AG09319 (cell line): ENCODE data around the gene CPXM2.

Source experiments
- DNase-seq: peaks from one replicate; pipeline ENCODE4 v3.0.0-alpha.2; 2010; ENCODE audit warnings: low read depth; ENCODE audit errors: extremely low read depth
- TF ChIP-seq, protein P1 (sequence below): IDR thresholded peaks from 2 replicates; pipeline ENCODE4 v1.5.1; 2011; ENCODE audit warnings: low read depth, mild to moderate bottlenecking, inconsistent platforms, low read length, moderate library complexity

CPXM2 gene

DNA sequence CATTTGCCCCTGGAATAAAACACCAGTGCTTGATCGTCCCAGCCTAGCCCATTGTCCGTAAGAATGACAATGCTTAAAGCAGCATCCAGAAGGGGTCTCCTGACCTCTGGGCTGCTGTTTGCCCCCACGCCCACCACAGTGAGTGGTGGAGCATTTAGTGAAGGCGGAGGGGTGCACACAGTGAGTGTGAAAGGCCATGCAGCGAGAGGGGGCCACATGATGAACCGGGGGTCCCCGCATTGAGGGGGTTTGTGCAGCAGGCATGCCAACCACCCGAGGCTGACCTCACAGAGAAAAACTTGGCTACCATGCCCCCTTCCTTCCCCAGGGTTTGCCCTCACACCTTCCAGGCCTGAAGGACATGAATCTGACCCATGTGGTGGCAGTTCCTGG is 28.4 kb downstream of the CPXM2 start:
- TF ChIP-seq, protein P1, sequence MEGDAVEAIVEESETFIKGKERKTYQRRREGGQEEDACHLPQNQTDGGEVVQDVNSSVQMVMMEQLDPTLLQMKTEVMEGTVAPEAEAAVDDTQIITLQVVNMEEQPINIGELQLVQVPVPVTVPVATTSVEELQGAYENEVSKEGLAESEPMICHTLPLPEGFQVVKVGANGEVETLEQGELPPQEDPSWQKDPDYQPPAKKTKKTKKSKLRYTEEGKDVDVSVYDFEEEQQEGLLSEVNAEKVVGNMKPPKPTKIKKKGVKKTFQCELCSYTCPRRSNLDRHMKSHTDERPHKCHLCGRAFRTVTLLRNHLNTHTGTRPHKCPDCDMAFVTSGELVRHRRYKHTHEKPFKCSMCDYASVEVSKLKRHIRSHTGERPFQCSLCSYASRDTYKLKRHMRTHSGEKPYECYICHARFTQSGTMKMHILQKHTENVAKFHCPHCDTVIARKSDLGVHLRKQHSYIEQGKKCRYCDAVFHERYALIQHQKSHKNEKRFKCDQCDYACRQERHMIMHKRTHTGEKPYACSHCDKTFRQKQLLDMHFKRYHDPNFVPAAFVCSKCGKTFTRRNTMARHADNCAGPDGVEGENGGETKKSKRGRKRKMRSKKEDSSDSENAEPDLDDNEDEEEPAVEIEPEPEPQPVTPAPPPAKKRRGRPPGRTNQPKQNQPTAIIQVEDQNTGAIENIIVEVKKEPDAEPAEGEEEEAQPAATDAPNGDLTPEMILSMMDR: no peak
- DNase-seq: no peak

DNA sequence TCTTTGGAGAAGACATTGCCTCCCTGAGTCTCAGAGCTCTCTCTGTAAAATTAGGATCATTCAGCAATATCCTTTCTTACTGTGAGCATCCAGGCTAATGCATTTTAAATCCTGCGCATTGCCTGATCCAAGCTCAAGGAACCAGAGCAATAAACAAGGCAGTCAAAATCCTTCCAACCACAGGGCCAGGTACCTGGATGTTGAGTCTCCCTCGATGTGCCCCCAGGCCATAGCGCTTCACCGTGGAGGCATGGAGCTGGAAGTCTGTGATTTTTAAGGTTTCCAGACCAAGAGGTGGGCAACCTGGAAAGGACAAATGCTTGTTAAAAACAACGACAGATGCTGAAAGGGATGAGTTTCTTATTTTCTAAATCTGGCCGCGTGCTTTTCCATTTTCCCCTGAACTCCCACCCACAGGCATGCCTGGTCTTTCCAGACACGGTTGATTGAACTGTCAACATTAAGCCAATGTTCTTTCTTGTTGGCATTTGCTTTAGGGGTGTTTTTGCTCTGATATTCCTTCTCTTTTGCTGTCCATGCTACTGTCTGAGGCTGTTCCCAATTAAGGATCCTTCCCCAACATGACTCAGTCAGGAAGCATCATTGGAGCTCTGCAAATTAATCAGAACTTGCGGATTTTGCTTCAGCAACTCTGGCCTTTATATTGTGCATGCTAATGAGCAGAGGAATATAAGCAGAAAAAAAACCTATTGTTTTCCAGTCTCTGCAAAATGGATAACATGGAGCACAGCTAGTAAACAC is 29.0 kb downstream of the CPXM2 start:
- peak; percentile 53 for DNase-seq
- TF ChIP-seq, protein P1: no peak

DNA sequence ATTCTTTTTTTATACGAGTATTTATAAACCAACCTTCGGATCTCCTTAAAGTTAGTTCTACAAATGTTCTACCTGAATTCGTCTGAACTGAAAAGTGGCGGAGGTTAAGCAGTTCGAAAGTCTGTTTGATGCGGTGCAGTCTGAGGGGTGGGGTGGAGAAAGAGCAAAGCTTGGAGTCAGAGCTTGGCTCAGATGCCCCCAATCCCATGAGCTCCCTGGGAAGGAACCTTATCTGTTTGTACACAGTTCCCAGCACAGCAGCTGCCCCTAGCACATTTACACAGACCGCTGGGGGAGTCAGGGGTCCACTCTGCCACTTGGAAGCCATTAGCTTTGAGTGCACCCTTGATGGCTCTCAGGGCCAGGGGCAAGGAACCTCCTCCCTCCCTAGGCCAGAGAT is 30.8 kb downstream of the CPXM2 start:
- no peak for DNase-seq
- TF ChIP-seq, protein P1: no peak

DNA sequence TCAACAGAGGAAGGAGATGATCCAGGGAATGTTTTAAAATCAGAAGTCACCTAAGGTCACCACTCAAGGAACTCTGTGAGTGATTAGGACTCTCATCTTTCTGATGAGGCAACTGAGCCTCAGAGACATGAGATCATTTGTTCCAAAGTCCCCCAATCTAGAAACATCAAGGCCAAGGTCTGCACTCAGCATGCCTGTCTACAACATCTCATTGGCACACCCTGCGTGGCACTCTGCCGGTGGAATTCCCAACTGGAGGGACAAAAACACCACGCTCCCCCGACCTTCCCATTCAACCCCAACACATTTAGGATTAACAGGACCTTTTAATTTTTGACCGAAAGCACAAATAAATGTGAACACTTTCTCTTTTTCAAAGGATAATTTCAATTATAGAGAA is 31.4 kb downstream of the CPXM2 start:
- TF ChIP-seq, protein P1: no peak
- DNase-seq: no peak

DNA sequence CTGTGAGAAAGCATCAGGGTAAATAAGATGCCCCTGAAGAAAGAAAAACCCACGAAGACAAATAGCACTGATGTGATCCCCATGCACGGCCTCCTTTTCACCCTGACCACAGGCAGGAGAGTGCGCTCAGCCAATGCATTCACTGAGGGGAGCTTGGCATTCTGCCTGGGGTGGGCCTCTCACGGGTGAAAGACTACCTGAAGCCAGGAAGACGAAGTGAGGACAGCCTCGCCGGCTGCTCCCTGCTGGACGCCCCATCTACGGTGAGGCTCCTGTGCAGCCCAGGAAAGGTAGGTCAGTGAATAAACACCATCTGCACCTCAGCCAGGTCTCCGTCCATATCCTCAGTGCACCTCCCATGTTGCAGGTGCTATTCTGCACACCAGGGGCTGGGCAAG is 32.0 kb downstream of the CPXM2 start:
- DNase-seq: no peak
- TF ChIP-seq, protein P1: no peak

DNA sequence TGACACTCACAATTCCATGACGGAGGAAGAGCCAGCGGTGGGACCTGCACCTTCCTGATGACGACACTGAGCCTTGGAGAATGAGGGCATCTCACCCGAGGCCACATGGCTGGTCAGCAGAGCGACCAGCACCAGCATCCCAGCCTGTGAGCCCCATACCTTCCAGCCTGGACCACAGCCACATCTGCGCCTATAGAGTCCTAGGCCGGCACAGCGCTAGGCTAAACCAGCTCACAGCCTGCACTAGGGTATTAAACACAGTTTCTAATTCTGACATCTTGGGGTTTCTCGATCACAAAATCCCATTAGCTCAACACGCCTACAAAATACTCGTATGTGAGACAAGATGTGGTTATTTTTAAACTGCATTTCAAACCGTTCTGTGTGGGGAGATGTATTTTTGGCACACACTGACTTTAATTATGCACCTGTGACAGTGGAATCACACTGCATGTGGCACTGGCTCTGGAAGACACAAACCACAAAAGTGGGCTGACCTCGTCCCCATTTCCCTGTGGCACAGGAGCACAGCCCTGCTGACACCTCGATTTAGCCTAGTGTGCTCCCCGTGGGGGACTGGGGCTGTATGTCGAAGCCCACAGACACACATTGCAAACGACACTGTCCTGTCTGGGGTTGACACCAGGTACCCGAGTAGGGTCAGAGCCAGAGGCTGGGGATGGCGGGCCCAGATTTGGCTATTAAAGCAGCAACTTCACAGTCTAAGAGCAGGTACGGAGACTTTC is 32.5 kb downstream of the CPXM2 start:
- no peak for DNase-seq
- TF ChIP-seq, protein P1: no peak

DNA sequence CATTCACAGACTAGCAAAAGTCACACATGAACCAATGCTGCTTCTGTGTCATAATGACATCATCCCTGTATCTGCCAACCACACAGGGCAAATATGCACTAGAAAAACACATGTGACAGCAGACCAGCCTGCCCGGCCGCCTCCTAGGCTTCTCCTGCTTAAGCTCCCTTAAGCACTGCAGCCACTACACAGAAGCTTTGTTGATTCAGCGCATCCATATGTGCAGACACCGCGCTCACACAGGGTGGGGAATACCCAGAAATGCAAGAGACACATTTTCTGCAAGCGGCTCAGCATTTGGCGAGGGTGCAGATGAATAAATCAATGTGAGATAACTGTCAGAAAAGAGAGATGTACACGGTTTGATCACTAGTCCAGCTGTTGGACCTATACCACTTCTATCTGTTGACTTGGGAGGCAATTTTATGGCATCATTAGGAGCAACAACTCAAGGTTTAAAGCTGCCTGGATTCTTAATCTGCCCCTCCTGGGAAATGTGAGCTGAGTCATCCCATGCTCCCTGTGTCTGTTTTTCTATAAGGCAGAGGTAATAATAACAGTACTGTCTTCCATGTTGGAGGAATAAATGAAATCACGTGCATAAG is 33.4 kb downstream of the CPXM2 start:
- no peak for DNase-seq
- TF ChIP-seq, protein P1: no peak
